Tracheal epithelial cell (primary cell): ENCODE results near the gene PXMP2. TPM values are rescaled to one million over a fixed set of nuclear protein-coding genes. Genes with fewer than 3 reads are reported as not detected.

Source experiments
- total RNA-seq: library from RNA; depleted of rRNA; stranded (reverse); fragments of >200 nt; gene quantifications from 2 replicates; pipeline ENCODE4 v1.2.1, GENCODE V29; 2014

PXMP2 gene
- 6.0 and 9.9 TPM in 2 replicates for total RNA-seq

GRCh38 chr12:132687211-132688164, at the start of gene PXMP2, which contains the start of gene POLE:
TSS of gene PXMP2 (plus strand) at chr12:132687587. CDS start at chr12:132687671, 84 bp downstream.
TSS of gene POLE (minus strand) at chr12:132687342. CDS start at chr12:132687315, 27 bp downstream.

GRCh38 chr12:132710405-132711079, 23.2 kb downstream of the PXMP2 start, which contains the start of gene PGAM5:
TSS of gene PGAM5 (plus strand) at chr12:132710842. CDS start at chr12:132710877, 35 bp downstream.

Other genes starting within 250 kb of the PXMP2 start
- 4.9 and 10.6 TPM in 2 replicates for gene FBRSL1, start 197.4 kb upstream of the PXMP2 start, total RNA-seq
- gene LRCOL1, start 77.0 kb upstream of the PXMP2 start, total RNA-seq, result 0.24 TPM in 1 of 2 replicates, not detected in the other
- gene P2RX2, start 68.8 kb upstream of the PXMP2 start, total RNA-seq, result not detected in 2 replicates
- 6.5 and 19.2 TPM in 2 replicates for gene POLE, start 245 bp upstream of the PXMP2 start, total RNA-seq
- 96.1 and 120 TPM in 2 replicates for gene PGAM5, start 23.3 kb downstream of the PXMP2 start, total RNA-seq
- 55.6 and 113 TPM in 2 replicates for gene ANKLE2, start 74.2 kb downstream of the PXMP2 start, total RNA-seq
- 72.5 and 83.6 TPM in 2 replicates for gene GOLGA3, start 141.3 kb downstream of the PXMP2 start, total RNA-seq
- gene CHFR, start 200.0 kb downstream of the PXMP2 start, total RNA-seq, result 30.5 and 47.2 TPM in 2 replicates